ENCODE results near the gene FBN2.

The FBN2 gene

GRCh38 chr5:128304791-128305190 lies 233.3 kb downstream of the FBN2 start:
- DNase-seq: no peak

GRCh38 chr5:128304088-128304487 lies 234.0 kb downstream of the FBN2 start:
- DNase-seq: no peak

GRCh38 chr5:128303593-128303992 lies 234.5 kb downstream of the FBN2 start:
- no peak for DNase-seq

- no peak for DNase-seq
These were observed 237.9 kb downstream of the FBN2 start for GRCh38 chr5:128300181-128300580.

- DNase-seq: no peak
These were observed 247.7 kb downstream of the FBN2 start for GRCh38 chr5:128290152-128290858.

- DNase-seq: no peak
These were observed 250.3 kb downstream of the FBN2 start for GRCh38 chr5:128287740-128288139.

- no peak for DNase-seq
These were observed 253.8 kb downstream of the FBN2 start for GRCh38 chr5:128284236-128284635.

- no peak for DNase-seq
These were observed 258.7 kb downstream of the FBN2 start for GRCh38 chr5:128279345-128279744.

- no peak for DNase-seq
These were observed 261.4 kb downstream of the FBN2 start for GRCh38 chr5:128276537-128277216.

- no peak for DNase-seq
These were observed 263.6 kb downstream of the FBN2 start for GRCh38 chr5:128274441-128274840.

- no peak for DNase-seq
These were observed 264.3 kb downstream of the FBN2 start for GRCh38 chr5:128273736-128274135.

GRCh38 chr5:128271859-128272464 lies 266.1 kb downstream of the FBN2 start:
- DNase-seq: no peak

GRCh38 chr5:128271071-128271470 lies 267.0 kb downstream of the FBN2 start:
- no peak for DNase-seq

- DNase-seq: no peak
These were observed 273.3 kb downstream of the FBN2 start for GRCh38 chr5:128264564-128265360.

GRCh38 chr5:128263357-128263756 lies 274.7 kb downstream of the FBN2 start:
- no peak for DNase-seq

GRCh38 chr5:128262911-128263310 lies 275.1 kb downstream of the FBN2 start:
- no peak for DNase-seq

GRCh38 chr5:128259607-128260021 lies 278.4 kb downstream of the FBN2 start:
- DNase-seq: no peak

GRCh38 chr5:128258372-128258771 lies 279.7 kb downstream of the FBN2 start:
- DNase-seq: no peak

- DNase-seq: no peak
These were observed 281.0 kb downstream of the FBN2 start for GRCh38 chr5:128257076-128257475.

GRCh38 chr5:128254789-128255188 lies 283.3 kb downstream of the FBN2 start:
- DNase-seq: no peak

GRCh38 chr5:128253880-128254279 lies 284.2 kb downstream of the FBN2 start:
- DNase-seq: no peak

- no peak for DNase-seq
These were observed 284.9 kb downstream of the FBN2 start for GRCh38 chr5:128253161-128253560.

GRCh38 chr5:128252756-128253155 lies 285.3 kb downstream of the FBN2 start:
- DNase-seq: no peak
